Activated B cell treated with CpG ODN at 0.5 μM for 24 hours (primary cell): ENCODE results near the gene PDS5A. TPM values are rescaled to one million over a fixed set of nuclear protein-coding genes. Genes with fewer than 3 reads are reported as not detected.
"Not testable (repeated sequence)": the region's sequence is repeated elsewhere in the genome, so short reads cannot be mapped to it uniquely, and the experiment has no call there.

Source experiments
- ATAC-seq: fragments of 200-7000 bp; cut with Tn5 transposase; one replicate; pipeline ENCODE4 v1.10.0; 2021; ENCODE audit warnings: low read depth, mild to moderate bottlenecking, moderate library complexity
- CTCF ChIA-PET: fragments of 350-600 bp; sonication (Branson Sonifier 250); formaldehyde crosslinking; loops from one replicate; lab custom pipeline; 2021; ENCODE audit warnings: antibody characterized with exemption; lab: Charles Lee
- POLR2A ChIA-PET: fragments of 350-600 bp; sonication (Branson Sonifier 250); formaldehyde crosslinking; loops from one replicate; lab custom pipeline; 2021; ENCODE audit warnings: antibody characterized with exemption; lab: Charles Lee
- DNase-seq: peaks from one replicate; pipeline ENCODE4 v3.0.0; 2022
- H3K27ac Mint-ChIP-seq: one replicate; pipeline ENCODE4 v1.8.0; 2020; ENCODE audit warnings: mixed read lengths
- H3K27me3 Mint-ChIP-seq: one replicate; pipeline ENCODE4 v1.8.0; 2021; ENCODE audit warnings: mixed read lengths
- H3K36me3 Mint-ChIP-seq: one replicate; pipeline ENCODE4 v1.8.0; 2021; ENCODE audit warnings: low read depth, mixed read lengths
- H3K4me1 Mint-ChIP-seq: one replicate; pipeline ENCODE4 v1.8.0; 2021; ENCODE audit warnings: mixed read lengths
- H3K4me3 Mint-ChIP-seq: one replicate; pipeline ENCODE4 v1.8.0; 2020; ENCODE audit warnings: mild to moderate bottlenecking, mixed read lengths
- H3K9me3 Mint-ChIP-seq: one replicate; pipeline ENCODE4 v1.8.0; 2020; ENCODE audit warnings: mixed read lengths
- intact Hi-C: fragments of 100-400 bp; cut with micrococcal nuclease; formaldehyde crosslinking; loops from one replicate; pipeline ENCODE4 v1.15.1; 2024
- total RNA-seq: library from RNA; stranded (reverse); gene quantifications from 2 replicates; pipeline ENCODE4 v1.2.3, GENCODE V29; 2022
- TF ChIP-seq, protein P1 (sequence below): fragments of 200-600 bp; IDR thresholded peaks from one replicate; pipeline ENCODE4 v1.8.0; 2022; ENCODE audit warnings: antibody characterized with exemption, mild to moderate bottlenecking

PDS5A gene, protein sequence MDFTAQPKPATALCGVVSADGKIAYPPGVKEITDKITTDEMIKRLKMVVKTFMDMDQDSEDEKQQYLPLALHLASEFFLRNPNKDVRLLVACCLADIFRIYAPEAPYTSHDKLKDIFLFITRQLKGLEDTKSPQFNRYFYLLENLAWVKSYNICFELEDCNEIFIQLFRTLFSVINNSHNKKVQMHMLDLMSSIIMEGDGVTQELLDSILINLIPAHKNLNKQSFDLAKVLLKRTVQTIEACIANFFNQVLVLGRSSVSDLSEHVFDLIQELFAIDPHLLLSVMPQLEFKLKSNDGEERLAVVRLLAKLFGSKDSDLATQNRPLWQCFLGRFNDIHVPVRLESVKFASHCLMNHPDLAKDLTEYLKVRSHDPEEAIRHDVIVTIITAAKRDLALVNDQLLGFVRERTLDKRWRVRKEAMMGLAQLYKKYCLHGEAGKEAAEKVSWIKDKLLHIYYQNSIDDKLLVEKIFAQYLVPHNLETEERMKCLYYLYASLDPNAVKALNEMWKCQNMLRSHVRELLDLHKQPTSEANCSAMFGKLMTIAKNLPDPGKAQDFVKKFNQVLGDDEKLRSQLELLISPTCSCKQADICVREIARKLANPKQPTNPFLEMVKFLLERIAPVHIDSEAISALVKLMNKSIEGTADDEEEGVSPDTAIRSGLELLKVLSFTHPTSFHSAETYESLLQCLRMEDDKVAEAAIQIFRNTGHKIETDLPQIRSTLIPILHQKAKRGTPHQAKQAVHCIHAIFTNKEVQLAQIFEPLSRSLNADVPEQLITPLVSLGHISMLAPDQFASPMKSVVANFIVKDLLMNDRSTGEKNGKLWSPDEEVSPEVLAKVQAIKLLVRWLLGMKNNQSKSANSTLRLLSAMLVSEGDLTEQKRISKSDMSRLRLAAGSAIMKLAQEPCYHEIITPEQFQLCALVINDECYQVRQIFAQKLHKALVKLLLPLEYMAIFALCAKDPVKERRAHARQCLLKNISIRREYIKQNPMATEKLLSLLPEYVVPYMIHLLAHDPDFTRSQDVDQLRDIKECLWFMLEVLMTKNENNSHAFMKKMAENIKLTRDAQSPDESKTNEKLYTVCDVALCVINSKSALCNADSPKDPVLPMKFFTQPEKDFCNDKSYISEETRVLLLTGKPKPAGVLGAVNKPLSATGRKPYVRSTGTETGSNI (N-terminal part only)
- total RNA-seq, result 91.9 and 103 TPM in 2 replicates

DNA sequence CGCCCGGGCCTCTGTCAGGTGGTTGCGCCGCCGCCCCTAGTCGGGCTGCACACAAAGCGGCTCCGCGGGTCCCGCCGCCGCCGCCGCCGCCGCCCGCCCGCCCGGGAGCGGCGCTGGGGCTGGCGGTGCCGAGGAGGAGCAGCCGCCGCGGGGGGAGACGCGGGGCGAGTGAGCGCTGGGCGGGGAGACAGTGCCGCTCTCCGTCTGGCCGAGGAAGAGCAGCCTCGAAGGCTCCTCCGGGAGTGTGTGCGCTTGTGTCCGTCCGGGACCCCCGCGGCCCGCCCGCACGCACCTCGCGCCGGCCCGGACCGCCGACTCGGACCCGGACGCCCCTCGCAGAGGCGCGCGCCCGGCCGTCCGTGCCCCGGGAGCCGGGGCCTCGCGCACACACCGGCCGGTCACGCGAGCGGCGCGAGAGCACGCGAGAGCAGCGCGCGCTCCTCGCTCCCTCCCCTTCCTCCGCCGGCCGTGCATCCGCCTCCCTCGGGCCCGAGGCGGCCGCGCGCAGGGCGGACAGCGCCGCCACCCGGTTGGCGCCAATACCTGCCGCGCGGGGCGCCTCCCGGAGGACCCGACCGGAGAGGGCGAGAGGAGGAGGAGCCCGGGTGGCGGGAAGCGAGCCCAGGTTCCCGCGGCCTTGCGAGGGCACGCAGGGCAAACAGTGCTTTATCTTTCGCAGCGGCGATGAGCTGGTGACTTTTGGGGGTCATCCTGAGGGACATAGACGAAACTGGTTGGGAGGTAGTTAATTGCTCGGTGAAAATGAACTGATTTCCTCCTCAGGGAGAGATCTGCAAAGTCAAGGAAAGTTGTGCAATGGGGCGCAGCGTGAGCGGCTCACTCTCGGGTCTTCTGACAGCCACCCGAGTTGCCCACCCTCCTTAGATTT is at the start of gene PDS5A:
Gene PDS5A, minus strand, starts transcription at position 423 of the 889 bp plus-strand sequence. CDS start 1,334 bp downstream, outside the sequence.
- H3K4me1 Mint-ChIP-seq, result peaks cover 32% of the 10 kb centered on the region
- CTCF ChIA-PET, result interaction anchor here (0.7 to 2.1 kb wide), 7 partner anchors 44 to 519 kb away, joined by 3 to 10 read pairs (median 4); partner anchors contain the start of genes LIAS and RPL9
- no peaks in the 10 kb centered on the region for H3K27me3 Mint-ChIP-seq
- intact Hi-C loops, result loop anchor here (1.0 to 10.0 kb wide), 13 partner anchors 45 to 1073 kb away; partner anchors contain the start of genes LIAS, RPL9, UBE2K and WDR19
- peak within 1 kb of the TSS; percentile 92 for H3K27ac Mint-ChIP-seq
- DNase-seq (peak; percentile 91), ATAC-seq (peak; percentile 86)
- peak within 1 kb of the TSS; percentile 87 for H3K4me3 Mint-ChIP-seq
- POLR2A ChIA-PET, result interaction anchor here (0.6 to 1.2 kb wide), 4 partner anchors 255 to 1216 kb away, joined by 3 to 5 read pairs (median 4); partner anchors contain the start of gene UBE2K
- peaks cover 35% of the 10 kb centered on the region for H3K36me3 Mint-ChIP-seq
- H3K9me3 Mint-ChIP-seq, result no peaks in the 10 kb centered on the region
- TF ChIP-seq, protein P1, sequence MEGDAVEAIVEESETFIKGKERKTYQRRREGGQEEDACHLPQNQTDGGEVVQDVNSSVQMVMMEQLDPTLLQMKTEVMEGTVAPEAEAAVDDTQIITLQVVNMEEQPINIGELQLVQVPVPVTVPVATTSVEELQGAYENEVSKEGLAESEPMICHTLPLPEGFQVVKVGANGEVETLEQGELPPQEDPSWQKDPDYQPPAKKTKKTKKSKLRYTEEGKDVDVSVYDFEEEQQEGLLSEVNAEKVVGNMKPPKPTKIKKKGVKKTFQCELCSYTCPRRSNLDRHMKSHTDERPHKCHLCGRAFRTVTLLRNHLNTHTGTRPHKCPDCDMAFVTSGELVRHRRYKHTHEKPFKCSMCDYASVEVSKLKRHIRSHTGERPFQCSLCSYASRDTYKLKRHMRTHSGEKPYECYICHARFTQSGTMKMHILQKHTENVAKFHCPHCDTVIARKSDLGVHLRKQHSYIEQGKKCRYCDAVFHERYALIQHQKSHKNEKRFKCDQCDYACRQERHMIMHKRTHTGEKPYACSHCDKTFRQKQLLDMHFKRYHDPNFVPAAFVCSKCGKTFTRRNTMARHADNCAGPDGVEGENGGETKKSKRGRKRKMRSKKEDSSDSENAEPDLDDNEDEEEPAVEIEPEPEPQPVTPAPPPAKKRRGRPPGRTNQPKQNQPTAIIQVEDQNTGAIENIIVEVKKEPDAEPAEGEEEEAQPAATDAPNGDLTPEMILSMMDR, result peak; percentile 27

DNA sequence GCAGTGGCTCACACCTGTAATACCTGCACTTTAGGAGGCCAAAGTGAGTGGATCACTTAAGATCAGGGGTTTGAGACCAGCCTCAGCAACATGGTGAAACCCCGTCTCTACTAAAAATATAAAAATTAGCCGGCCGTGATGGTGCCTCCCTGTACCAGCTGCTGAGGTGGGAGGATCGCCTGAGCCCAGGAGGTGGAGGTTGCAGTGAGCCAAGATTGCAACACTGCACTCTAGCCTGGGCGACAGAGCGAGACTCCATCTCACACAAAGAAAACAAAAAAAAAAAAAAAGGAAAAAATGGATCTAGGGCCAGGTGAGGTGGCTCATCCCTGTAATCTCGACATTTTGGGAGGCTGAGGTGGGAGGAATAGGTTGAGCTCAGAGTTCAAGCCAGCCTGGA is 46.3 kb upstream of the PDS5A start:
- H3K4me3 Mint-ChIP-seq, H3K27me3 Mint-ChIP-seq, H3K27ac Mint-ChIP-seq, DNase-seq, H3K36me3 Mint-ChIP-seq, intact Hi-C loops, CTCF ChIA-PET, ATAC-seq, H3K9me3 Mint-ChIP-seq, POLR2A ChIA-PET, H3K4me1 Mint-ChIP-seq: not testable (repeated sequence)

DNA sequence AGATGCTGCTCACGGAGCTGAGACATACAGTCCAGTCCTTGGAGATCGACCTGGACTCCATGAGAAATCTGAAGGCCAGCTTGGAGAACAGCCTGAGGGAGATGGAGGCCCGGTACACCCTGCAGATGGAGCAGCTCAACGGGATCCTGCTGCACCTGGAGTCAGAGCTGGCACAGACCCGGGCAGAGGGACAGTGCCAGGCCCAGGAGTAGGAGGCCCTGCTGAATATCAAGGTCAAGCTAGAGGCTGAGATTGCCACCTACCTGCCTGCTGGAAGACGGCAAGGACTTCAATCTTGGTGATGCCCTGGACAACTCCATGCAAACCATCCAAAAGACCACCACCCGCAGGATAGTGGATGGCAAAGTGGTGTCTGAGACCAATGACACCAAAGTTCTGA is 43.4 kb upstream of the PDS5A start:
- H3K4me1 Mint-ChIP-seq, H3K27ac Mint-ChIP-seq, H3K36me3 Mint-ChIP-seq, ATAC-seq, H3K9me3 Mint-ChIP-seq, CTCF ChIA-PET, H3K27me3 Mint-ChIP-seq, intact Hi-C loops, DNase-seq, POLR2A ChIA-PET, H3K4me3 Mint-ChIP-seq: not testable (repeated sequence)

DNA sequence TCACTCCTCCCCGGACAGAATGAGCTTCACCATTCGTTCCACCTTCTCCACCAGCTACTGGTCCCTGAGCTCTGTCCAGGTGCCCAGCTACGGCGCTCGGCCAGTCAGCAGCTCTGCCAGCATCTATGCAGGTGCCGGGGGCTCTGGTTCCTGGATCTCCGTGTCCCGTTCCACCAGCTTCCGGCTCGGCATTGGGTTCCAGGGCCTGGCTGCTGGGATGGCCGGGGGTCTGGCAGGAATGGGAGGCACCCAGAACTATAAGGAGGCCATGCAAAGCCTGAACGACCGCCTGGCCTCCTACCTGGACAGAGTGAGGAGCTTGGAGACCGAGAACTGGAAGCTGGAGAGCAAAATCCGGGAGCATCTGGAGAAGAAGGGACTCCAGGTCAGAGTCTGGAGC is 42.5 kb upstream of the PDS5A start:
- ChIA-PET POLR2A (no interaction called here), CTCF (no interaction called here)
- H3K36me3 Mint-ChIP-seq, result no peaks in the 10 kb centered on the region
- H3K4me1 Mint-ChIP-seq, result no peaks in the 10 kb centered on the region
- H3K27ac Mint-ChIP-seq, result no peak overlapping the region
- intact Hi-C loops, result no loop called here
- no peak overlapping the region for H3K4me3 Mint-ChIP-seq
- ATAC-seq, result no peak
- DNase-seq, result no peak
- H3K27me3 Mint-ChIP-seq, result no peaks in the 10 kb centered on the region
- TF ChIP-seq, protein P1, result no peak
- no peaks in the 10 kb centered on the region for H3K9me3 Mint-ChIP-seq

DNA sequence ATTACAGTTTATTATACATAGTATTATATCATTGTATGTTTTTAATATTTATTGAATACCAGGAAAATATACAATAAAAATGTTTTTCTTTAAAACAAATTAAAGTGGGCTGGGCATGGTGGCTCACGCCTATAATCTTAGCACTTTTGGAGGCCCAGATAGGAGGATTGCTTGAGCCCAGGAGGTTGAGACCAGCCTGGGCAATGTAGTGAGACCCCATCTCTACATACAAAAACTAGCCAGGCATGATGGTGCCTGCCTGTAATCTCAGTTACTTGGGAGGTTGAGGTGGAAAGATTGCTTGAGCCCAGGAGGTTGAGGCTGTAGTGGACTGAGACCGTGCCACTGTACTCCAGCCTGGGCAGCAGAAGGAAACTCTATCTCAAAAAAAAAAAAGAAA is 38.3 kb upstream of the PDS5A start:
- no peaks in the 10 kb centered on the region for H3K27me3 Mint-ChIP-seq
- no peaks in the 10 kb centered on the region for H3K4me1 Mint-ChIP-seq
- ChIA-PET CTCF (no interaction called here), POLR2A (no interaction called here)
- H3K9me3 Mint-ChIP-seq, result no peaks in the 10 kb centered on the region
- ATAC-seq (no peak), DNase-seq (no peak)
- H3K36me3 Mint-ChIP-seq, result no peaks in the 10 kb centered on the region
- TF ChIP-seq, protein P1, result no peak
- no peak overlapping the region for H3K4me3 Mint-ChIP-seq
- no peak overlapping the region for H3K27ac Mint-ChIP-seq
- intact Hi-C loops, result no loop called here
